Brain microvascular endothelial cell (primary cell): ENCODE results near the gene DYRK2.

ENCODE experiments used
- DNase-seq: peaks from one replicate; pipeline ENCODE4 v3.0.0-alpha.2; 2020
- H3K27ac ChIP-seq: fragments of 250-450 bp; sonication (Bioruptor Pico); 2 replicates; pipeline ENCODE4 v1.5.1; 2020; ENCODE audit warnings: mild to moderate bottlenecking, moderate library complexity
- H3K27me3 ChIP-seq: fragments of 250-450 bp; sonication (Bioruptor Pico); replicated peaks from 2 replicates; pipeline ENCODE4 v1.5.1; 2020; ENCODE audit warnings: mild to moderate bottlenecking
- H3K36me3 ChIP-seq: fragments of 250-450 bp; sonication (Bioruptor Pico); replicated peaks from 2 replicates; pipeline ENCODE4 v1.5.1; 2020; ENCODE audit warnings: mild to moderate bottlenecking
- H3K4me3 ChIP-seq: 2 replicates; pipeline ENCODE4 v1.5.1; 2011; ENCODE audit warnings: low read depth, mild to moderate bottlenecking, control low read depth, low read length, moderate library complexity
- in situ Hi-C: cut with HindIII; loops from 2 replicates; pipeline ENCODE4 v1.10.0; 2017; ENCODE audit warnings: low sequenced_read_pairs, low pct_ligation_motif_present
- TF ChIP-seq, protein P1 (sequence below): IDR thresholded peaks from 2 replicates; pipeline ENCODE4 v1.5.1; 2011; ENCODE audit warnings: low read depth, mild to moderate bottlenecking, moderate library complexity, low read length, control low read depth, inconsistent platforms; ENCODE audit errors: missing control alignments

DYRK2 gene

DNA sequence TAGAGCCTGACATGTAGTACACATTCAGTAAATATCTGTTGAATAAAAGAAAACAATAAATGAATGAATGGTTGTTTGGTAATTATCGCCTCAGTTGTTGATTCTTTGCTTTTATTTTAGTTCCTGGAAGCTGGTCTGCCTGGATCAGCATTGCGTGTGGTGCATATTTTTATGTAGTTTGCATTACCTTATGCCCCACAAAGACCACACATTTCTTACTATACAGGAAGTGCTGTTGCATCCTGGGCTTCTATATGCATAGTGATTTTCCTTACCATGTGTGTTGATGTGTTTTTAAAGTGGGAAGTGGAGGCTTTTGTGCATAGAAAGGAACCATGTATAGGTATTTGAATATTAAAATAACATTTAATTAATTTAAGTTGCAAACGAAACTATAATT is 43.6 kb downstream of the DYRK2 start:
- in situ Hi-C loops: no loop called here
- Histone ChIP-seq H3K36me3 (no peaks in the 10 kb centered on the region), H3K27ac (no peak overlapping the region), H3K27me3 (no peaks in the 10 kb centered on the region), H3K4me3 (no peak overlapping the region)
- TF ChIP-seq, protein P1, sequence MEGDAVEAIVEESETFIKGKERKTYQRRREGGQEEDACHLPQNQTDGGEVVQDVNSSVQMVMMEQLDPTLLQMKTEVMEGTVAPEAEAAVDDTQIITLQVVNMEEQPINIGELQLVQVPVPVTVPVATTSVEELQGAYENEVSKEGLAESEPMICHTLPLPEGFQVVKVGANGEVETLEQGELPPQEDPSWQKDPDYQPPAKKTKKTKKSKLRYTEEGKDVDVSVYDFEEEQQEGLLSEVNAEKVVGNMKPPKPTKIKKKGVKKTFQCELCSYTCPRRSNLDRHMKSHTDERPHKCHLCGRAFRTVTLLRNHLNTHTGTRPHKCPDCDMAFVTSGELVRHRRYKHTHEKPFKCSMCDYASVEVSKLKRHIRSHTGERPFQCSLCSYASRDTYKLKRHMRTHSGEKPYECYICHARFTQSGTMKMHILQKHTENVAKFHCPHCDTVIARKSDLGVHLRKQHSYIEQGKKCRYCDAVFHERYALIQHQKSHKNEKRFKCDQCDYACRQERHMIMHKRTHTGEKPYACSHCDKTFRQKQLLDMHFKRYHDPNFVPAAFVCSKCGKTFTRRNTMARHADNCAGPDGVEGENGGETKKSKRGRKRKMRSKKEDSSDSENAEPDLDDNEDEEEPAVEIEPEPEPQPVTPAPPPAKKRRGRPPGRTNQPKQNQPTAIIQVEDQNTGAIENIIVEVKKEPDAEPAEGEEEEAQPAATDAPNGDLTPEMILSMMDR: no peak
- DNase-seq: no peak

DNA sequence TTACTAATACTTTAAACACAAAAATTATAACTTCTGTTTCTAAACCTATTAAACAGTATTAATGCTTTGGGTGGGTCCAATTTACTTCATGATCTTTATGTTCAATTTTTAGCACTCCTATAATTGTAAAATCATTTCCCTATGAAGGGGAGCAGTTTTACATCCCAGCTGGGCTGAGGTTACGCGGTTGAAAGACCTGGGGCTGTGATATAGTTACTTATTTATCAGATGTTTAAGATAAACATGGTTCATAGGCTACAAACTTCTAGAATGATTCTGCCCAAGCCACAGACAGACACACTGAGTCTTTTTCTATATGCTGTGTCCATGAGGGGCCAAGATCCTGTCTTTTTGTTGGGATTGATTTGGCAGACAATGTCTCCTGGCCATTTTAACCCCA is 44.4 kb downstream of the DYRK2 start:
- Histone ChIP-seq H3K27me3 (no peaks in the 10 kb centered on the region), H3K27ac (no peak overlapping the region), H3K4me3 (no peak overlapping the region), H3K36me3 (no peaks in the 10 kb centered on the region)
- in situ Hi-C loops: no loop called here
- TF ChIP-seq, protein P1: no peak
- no peak for DNase-seq

DNA sequence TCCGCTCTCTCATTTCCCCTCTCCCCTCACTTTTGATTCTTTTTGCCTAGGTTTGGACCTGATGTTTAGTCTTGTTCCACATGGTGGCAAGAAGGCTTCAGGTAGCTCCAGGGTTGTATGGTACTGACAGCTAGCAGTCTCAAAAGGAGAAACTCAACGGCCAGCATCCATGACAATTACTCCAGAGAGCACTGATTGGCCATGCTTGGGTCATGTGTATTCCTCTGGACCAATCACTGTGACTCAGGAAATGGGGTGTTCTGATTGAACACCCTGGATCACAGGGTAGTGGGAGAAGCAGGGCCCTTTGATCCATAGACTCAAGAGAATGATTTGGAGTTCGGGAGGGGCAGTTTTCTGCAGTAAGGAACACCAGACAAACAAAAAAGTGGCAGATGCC is 45.3 kb downstream of the DYRK2 start:
- H3K4me3 ChIP-seq: no peak overlapping the region
- H3K27ac ChIP-seq: no peak overlapping the region
- DNase-seq: no peak
- TF ChIP-seq, protein P1: no peak
- no peaks in the 10 kb centered on the region for H3K27me3 ChIP-seq
- H3K36me3 ChIP-seq: no peaks in the 10 kb centered on the region
- in situ Hi-C loops: no loop called here

DNA sequence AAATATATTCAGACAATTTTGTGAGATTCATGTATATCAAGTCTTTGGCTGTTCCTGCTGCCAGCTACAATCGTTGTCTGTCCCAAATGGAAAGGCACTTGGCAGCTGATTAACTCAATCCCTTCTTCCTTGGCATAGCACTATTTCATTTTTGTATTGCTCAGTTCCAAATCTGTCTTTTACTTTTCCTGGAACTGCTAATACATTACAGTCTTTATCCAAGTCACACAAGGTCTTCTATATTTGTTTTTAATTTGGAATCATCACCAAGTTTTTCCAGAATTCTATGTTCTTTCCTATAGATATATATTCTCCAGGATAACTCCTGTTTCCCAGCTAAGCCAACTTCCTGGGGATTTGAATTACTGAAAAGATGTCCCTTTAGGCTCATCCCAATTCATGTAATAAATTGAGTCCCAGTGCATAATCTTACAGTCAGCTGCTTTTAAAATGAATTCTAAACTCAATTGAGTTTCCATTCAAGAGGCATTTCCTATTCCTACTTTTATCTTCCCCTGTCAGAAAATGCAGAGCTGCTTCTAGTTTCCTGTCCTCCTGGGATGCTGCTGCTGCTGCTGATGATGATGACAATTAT is 45.9 kb downstream of the DYRK2 start:
- Histone ChIP-seq H3K4me3 (no peak overlapping the region), H3K27me3 (no peaks in the 10 kb centered on the region), H3K27ac (no peak overlapping the region), H3K36me3 (no peaks in the 10 kb centered on the region)
- in situ Hi-C loops: no loop called here
- TF ChIP-seq, protein P1: no peak
- DNase-seq: no peak

DNA sequence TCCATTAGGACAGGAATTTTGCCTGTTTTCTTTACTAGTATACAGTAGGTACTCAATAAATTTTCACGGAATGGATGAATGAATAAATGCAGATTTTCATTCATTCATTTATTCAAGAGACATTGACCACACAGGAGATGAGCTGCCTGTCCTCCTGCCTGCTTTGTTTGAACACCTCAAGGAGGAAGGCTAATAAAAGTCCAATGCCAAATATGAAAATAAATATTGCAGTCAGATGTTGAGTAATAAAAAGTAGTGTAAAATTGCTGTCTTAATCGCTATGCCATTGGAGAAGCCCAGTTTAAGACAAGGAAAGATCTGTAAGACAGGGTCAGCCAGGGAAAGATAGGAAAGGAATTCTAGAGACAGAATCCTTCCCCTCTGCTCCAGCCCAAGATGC is 47.4 kb downstream of the DYRK2 start:
- no peak overlapping the region for H3K4me3 ChIP-seq
- TF ChIP-seq, protein P1: no peak
- H3K27ac ChIP-seq: no peak overlapping the region
- no peak for DNase-seq
- H3K27me3 ChIP-seq: no peaks in the 10 kb centered on the region
- in situ Hi-C loops: no loop called here
- no peaks in the 10 kb centered on the region for H3K36me3 ChIP-seq

DNA sequence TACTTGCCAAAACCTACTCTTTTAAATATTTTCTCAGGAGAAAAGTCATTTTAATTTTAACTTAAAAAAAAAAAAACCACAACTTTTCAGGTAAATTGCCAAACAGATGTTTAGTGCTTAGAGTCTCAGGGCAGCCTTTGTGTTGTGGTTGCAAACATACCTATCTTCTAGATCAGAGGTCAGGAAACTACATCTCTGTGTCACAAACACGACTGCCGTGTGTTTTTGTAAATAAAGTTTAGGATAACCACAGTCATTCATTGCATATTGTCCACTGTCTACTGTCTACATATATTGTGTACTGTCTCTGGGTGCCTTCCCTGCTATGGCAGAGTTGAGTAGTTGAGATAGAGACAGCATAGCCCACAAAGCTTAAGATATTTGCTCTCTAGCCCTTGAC is 48.9 kb downstream of the DYRK2 start:
- in situ Hi-C loops: no loop called here
- Histone ChIP-seq H3K27ac (no peak overlapping the region), H3K4me3 (no peak overlapping the region), H3K27me3 (no peaks in the 10 kb centered on the region), H3K36me3 (no peaks in the 10 kb centered on the region)
- DNase-seq: no peak
- TF ChIP-seq, protein P1: no peak
